HG03354 (cell line): ENCODE data around the gene HECTD1.
"Not testable (repeated sequence)": the region's sequence is repeated elsewhere in the genome, so short reads cannot be mapped to it uniquely, and the experiment has no call there.

ENCODE experiments used
- ATAC-seq: cut with Tn5 transposase; IDR thresholded peaks from one replicate; pipeline ENCODE4 v1.9.1; 2021; ENCODE audit warnings: mild to moderate bottlenecking; ENCODE audit not compliant: unreplicated experiment, poor library complexity, severe bottlenecking

HECTD1 gene

GRCh38 chr14:31201111-31201510 lies 6.5 kb downstream of the HECTD1 start:
- ATAC-seq = no peak

- no peak for ATAC-seq
Measured at GRCh38 chr14:31200702-31200990, 6.9 kb downstream of the HECTD1 start.

DNA sequence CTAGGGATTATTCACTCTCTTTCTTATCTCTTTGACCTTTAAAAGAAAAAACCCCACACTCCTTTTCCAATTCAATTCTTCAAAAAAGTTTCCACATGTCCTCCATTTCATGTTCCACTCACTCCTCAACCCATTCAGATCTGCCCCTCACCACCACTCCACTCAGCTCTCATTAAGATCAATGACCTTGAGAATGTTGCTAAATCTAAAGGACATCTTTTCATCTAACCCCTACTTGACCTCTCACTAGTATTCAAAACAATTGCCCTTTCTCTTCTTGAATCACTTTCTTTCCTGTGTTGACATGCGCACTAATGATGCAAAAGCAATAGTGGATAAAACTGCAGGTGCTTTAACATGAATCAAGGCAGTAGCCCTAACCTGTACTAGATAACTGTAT lies 9.9 kb downstream of the HECTD1 start:
- ATAC-seq = no peak

GRCh38 chr14:31196839-31197492 lies 10.6 kb downstream of the HECTD1 start:
- ATAC-seq = no peak

- no peak for ATAC-seq
Measured at GRCh38 chr14:31194661-31195060, 12.9 kb downstream of the HECTD1 start.

DNA sequence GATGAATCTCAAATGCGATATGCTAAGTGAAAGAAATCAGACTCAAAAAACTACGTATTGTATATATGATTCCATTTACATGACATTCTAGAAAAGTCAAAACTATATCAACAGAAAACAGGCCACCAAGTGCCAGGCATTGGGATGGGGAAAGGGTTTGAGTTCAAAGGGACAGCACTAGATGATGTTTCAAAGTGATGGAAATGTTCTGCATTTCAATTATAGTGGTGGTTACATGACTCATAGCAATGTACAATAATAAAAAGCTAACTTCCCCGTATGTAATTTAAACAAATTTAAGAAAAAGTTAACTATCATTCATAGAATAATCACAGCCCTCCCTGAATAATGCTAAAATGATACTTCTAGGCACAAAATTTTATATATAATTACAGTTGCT lies 13.5 kb downstream of the HECTD1 start:
- no peak for ATAC-seq

- not testable (repeated sequence) for ATAC-seq
Measured at GRCh38 chr14:31192544-31192943, 15.0 kb downstream of the HECTD1 start.

- ATAC-seq = no peak
Measured at GRCh38 chr14:31190717-31191263, 16.8 kb downstream of the HECTD1 start.

- ATAC-seq = no peak
Measured at GRCh38 chr14:31190219-31190603, 17.4 kb downstream of the HECTD1 start.

DNA sequence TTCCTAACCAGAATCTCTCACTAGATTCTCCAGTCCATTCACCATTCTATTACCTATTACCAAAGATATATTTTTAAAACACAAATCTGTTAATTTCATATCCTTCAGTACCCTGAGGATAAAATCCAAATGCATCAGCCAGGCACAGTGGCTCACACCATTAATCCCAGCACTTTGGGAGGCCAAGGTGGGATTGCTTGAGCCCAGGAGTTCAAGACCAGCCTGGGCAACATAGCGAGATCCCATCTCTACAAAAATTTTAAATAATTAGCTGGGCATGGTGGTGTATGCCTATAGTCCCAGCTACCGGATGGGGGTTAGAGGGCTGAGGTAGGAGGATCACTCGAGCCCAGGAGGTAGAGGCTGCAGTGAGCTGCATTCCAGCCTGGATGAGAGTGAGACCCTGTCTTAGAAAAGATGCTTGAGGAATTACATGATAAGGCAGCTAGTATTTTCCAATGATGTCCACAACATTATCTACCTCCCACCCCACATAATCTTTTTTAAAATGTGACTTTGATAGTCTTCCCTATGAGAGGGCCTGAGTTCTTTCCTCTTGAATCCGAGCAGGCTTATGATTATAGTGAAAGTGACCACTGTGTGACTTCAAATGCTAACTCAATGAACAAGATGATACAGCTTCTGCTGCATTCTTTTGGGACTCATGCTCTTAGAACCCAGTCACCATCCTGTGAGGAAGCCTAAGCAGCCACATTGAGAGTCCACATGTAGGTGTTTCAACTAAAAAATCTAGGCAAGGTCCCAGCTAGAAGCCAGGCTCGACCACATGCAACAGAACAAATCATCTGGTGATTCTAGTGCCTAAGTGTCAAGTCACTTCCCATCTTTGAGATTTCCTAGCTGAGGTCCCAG lies 18.0 kb downstream of the HECTD1 start:
- no peak for ATAC-seq

GRCh38 chr14:31188744-31189143 lies 18.8 kb downstream of the HECTD1 start:
- ATAC-seq = no peak

GRCh38 chr14:31182016-31182415 lies 25.6 kb downstream of the HECTD1 start:
- ATAC-seq = not testable (repeated sequence)

- no peak for ATAC-seq
Measured at GRCh38 chr14:31181271-31181670, 26.3 kb downstream of the HECTD1 start.

- ATAC-seq = no peak
Measured at GRCh38 chr14:31180299-31181051, 27.1 kb downstream of the HECTD1 start.

DNA sequence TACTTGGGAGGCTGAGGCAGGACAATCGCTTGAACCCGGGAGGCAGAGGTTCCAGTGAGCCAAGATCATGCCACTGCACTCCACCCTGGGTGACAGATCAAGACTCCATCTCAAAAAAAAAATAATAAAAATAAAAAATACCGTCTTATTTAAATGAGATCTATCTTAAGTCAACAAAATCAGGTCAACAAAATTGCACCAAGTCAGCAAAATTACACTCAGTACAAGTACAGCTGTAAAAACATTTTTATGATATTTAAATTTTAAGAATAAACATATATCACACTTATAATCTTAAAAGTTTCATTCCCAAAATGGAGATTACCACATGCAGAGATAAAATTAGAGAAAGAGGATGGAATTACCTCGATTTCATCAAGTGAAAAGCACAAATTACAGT lies 33.2 kb downstream of the HECTD1 start:
- ATAC-seq = no peak

DNA sequence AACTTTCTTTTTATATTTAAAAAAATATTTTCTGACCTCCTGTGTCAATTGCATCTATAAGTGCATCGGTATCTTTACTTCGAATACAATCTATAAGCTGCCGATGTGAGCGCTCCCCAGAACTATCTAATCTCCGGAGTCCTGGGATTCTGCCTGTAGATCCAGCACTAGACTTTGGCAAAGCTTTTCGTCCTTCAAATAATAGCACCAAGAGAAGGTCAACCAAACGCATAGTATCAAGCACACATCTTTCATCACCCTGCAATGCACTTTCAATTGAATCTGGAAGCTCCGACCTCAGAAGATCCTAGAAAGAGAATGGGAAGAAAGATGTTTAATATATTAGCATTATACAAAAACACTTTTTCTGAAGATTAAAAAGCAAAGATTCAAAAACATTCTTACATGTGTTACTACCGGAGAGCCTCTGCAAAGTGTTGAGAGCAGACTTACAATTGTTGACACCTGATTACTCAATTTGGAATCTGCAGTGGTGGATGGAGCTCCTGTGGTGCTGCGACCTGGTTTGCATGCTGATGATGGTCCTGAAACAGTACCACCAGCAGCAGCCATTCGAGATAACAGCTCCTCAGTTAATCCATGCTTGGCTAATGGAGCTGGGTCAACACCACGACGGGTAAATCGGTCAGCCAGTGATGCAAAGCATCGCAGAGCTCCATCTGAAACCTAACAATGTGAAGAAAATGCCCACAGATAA lies 34.3 kb downstream of the HECTD1 start:
- ATAC-seq = no peak

DNA sequence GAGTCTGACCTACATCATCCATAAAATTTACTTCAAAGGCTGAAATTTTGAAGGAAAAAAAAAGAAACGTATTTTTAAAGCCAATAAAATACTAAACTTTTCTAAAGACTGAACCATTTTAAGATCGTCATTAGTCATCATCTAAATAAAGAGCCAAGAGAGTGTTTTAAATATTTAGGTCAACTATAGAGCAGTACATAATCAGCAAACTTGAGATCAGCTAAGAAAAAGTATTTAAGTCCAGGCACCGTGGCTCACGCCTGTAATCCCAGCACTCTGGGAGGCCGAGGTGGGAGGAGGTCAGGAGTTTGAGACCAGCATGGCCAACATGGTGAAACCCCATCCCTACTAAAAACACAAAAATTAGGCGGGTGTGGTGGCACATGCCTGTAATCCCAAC lies 35.5 kb downstream of the HECTD1 start:
- no peak for ATAC-seq

GRCh38 chr14:31170411-31170810 lies 37.2 kb downstream of the HECTD1 start:
- ATAC-seq = no peak

DNA sequence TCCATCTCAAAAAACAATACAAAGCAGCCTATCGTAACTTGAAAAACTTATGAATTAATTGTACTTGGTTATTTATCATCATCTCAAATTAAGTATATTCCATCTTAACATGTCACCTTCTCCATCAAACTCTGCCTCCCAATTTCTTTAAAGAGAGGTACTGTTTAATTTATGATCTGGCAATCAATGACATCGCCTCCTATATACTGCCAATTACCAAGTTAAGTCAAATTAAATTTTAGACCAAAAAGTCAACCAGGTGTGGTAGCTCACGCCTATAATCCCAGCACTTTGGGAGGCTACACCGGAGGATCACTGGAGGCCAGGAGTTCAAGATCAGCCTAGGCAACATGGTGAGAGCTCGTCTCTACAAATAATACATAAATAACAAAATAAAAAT lies 37.7 kb downstream of the HECTD1 start:
- ATAC-seq = no peak

DNA sequence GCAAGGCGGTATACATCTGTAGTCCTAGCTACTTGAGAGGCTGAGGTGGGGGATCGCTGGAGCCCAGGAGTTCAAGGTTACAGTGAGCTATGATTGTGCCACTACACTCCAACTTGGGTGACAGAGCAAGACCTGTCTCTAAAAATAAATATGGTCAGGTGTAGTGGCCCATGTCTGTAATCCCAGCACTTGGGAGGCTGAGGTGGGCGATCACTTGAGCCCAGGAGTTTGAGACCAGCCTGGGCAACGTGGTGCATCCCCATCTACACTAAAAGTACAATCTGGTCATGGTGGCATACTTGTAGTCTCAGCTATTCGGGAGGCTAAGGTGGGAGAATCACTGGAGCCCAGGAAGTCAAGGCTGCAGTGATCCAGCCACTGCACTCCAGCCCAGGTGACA lies 40.6 kb downstream of the HECTD1 start:
- no peak for ATAC-seq
